Upper lobe of right lung (tissue), 1 donor: ENCODE measurements around the gene LRP1B. TPM values are rescaled to one million over a fixed set of nuclear protein-coding genes. Genes with fewer than 3 reads are reported as not detected.

Source experiments
- ATAC-seq: fragments of 200-7000 bp; cut with Tn5 transposase; one replicate; pipeline ENCODE4 v1.9.1; 2020; ENCODE audit warnings: mild to moderate bottlenecking, moderate library complexity
- DNase-seq: peaks from one replicate; pipeline ENCODE4 v3.0.0-alpha.2; 2020
- H3K27ac ChIP-seq: fragments of 200-600 bp; one replicate; pipeline ENCODE4 v1.8.0; 2022
- H3K27me3 ChIP-seq: fragments of 200-600 bp; one replicate; pipeline ENCODE4 v1.8.0; 2022; ENCODE audit warnings: mild to moderate bottlenecking
- H3K36me3 ChIP-seq: fragments of 200-600 bp; one replicate; pipeline ENCODE4 v1.8.0; 2022
- H3K4me1 ChIP-seq: fragments of 200-600 bp; one replicate; pipeline ENCODE4 v1.8.0; 2022
- H3K4me3 ChIP-seq: fragments of 200-600 bp; one replicate; pipeline ENCODE4 v1.8.0; 2022; ENCODE audit warnings: mild to moderate bottlenecking
- H3K9me3 ChIP-seq: fragments of 200-600 bp; one replicate; pipeline ENCODE4 v1.8.0; 2022
- CTCF ChIP-seq: fragments of 200-600 bp; IDR thresholded peaks from one replicate; pipeline ENCODE4 v1.8.0; 2022; ENCODE audit warnings: antibody characterized with exemption
- intact Hi-C: fragments of 100-400 bp; cut with DNase I; formaldehyde crosslinking; loops from one replicate; pipeline ENCODE4 v1.11.0; 2022
- total RNA-seq: library from RNA; stranded (reverse); fragmentation: NEBNext Ultra II Directional; extraction: Animal tissue kit (Norgen Biotek cat#: 25700); gene quantifications from one replicate; pipeline ENCODE4 v1.2.1, GENCODE V29; 2021
- donor health status: DM: no; HTN: yes; CAD: no; lungs with severe emphysema.

LRP1B gene
- total RNA-seq, 1 donor from 2014 or later: 0.12 TPM

- ATAC-seq (no peak), DNase-seq (no peak)
- Histone ChIP-seq H3K4me1 (no peaks in the 10 kb centered on the region), H3K27ac (no peak overlapping the region), H3K4me3 (no peak overlapping the region), H3K9me3 (no peaks in the 10 kb centered on the region), H3K27me3 (no peaks in the 10 kb centered on the region), H3K36me3 (no peaks in the 10 kb centered on the region)
- intact Hi-C loops: no loop called here
- no peak for TF ChIP-seq CTCF
These were observed 1867.9 kb downstream of the LRP1B start for GRCh38 chr2:140262908-140263307.

- Histone ChIP-seq H3K27me3 (no peaks in the 10 kb centered on the region), H3K9me3 (no peaks in the 10 kb centered on the region), H3K4me1 (no peaks in the 10 kb centered on the region), H3K4me3 (no peak overlapping the region), H3K36me3 (no peaks in the 10 kb centered on the region), H3K27ac (no peak overlapping the region)
- DNase-seq (no peak), ATAC-seq (no peak)
- intact Hi-C loops: no loop called here
- TF ChIP-seq CTCF: no peak
These were observed 1873.0 kb downstream of the LRP1B start for GRCh38 chr2:140257692-140258300.

- Histone ChIP-seq H3K9me3 (no peaks in the 10 kb centered on the region), H3K27ac (no peak overlapping the region), H3K4me3 (no peak overlapping the region), H3K36me3 (no peaks in the 10 kb centered on the region), H3K27me3 (no peaks in the 10 kb centered on the region), H3K4me1 (no peaks in the 10 kb centered on the region)
- DNase-seq: no peak
- no peak for TF ChIP-seq CTCF
- no peak for ATAC-seq
- intact Hi-C loops: no loop called here
These were observed 1874.7 kb downstream of the LRP1B start for GRCh38 chr2:140256080-140256479.

GRCh38 chr2:140249821-140250220, 1881.0 kb downstream of the LRP1B start:
- ATAC-seq: no peak
- Histone ChIP-seq H3K4me1 (no peaks in the 10 kb centered on the region), H3K36me3 (no peaks in the 10 kb centered on the region), H3K9me3 (no peaks in the 10 kb centered on the region), H3K4me3 (no peak overlapping the region), H3K27me3 (no peaks in the 10 kb centered on the region), H3K27ac (no peak overlapping the region)
- DNase-seq: no peak
- no peak for TF ChIP-seq CTCF
- intact Hi-C loops: no loop called here

GRCh38 chr2:140248623-140249022, 1882.2 kb downstream of the LRP1B start:
- H3K4me1 ChIP-seq: no peaks in the 10 kb centered on the region
- no peak overlapping the region for H3K27ac ChIP-seq
- ATAC-seq (no peak), DNase-seq (no peak)
- no peak for TF ChIP-seq CTCF
- no peaks in the 10 kb centered on the region for H3K36me3 ChIP-seq
- no peak overlapping the region for H3K4me3 ChIP-seq
- no peaks in the 10 kb centered on the region for H3K9me3 ChIP-seq
- no peaks in the 10 kb centered on the region for H3K27me3 ChIP-seq
- intact Hi-C loops: no loop called here
